Fibroblast of mammary gland (primary cell): ENCODE data around the gene CUBN.

Experiments
- DNase-seq: peaks from one replicate; pipeline ENCODE4 v3.0.0-alpha.2; 2010; ENCODE audit warnings: low read depth
- H3K4me3 ChIP-seq: 2 replicates; pipeline ENCODE4 v1.5.1; 2011; ENCODE audit warnings: low read depth, mild to moderate bottlenecking, low read length, moderate library complexity; ENCODE audit not compliant: control insufficient read depth
- CTCF ChIP-seq: conservative IDR thresholded peaks from 2 replicates; pipeline ENCODE4 v1.5.1; 2011; ENCODE audit warnings: low read depth, low read length, inconsistent platforms; ENCODE audit not compliant: control insufficient read depth, insufficient read depth

CUBN gene

GRCh38 chr10:16777473-16778370 lies 351.9 kb downstream of the CUBN start:
- TF ChIP-seq CTCF, result peak; percentile 75
- no peak overlapping the region for H3K4me3 ChIP-seq
- peak; percentile 72 for DNase-seq

GRCh38 chr10:16776896-16777295 lies 352.7 kb downstream of the CUBN start:
- DNase-seq, result no peak

More at GRCh38 chr10:16776896-16777295, 352.7 kb downstream of the CUBN start:
- no peak for TF ChIP-seq CTCF
- H3K4me3 ChIP-seq, result no peak overlapping the region
